HG02852 (cell line): ENCODE results near the gene LMF1.

ENCODE experiments used
- ATAC-seq: cut with Tn5 transposase; IDR thresholded peaks from one replicate; pipeline ENCODE4 v1.9.1; 2021; ENCODE audit warnings: mild to moderate bottlenecking, moderate library complexity; ENCODE audit not compliant: unreplicated experiment

Gene LMF1

GRCh38 chr16:1003391-1004347 is 32.9 kb upstream of the LMF1 start:
- ATAC-seq, result no peak

GRCh38 chr16:1002399-1003166 is 31.8 kb upstream of the LMF1 start:
- ATAC-seq, result no peak

GRCh38 chr16:1001096-1001495 is 30.3 kb upstream of the LMF1 start:
- ATAC-seq, result no peak

GRCh38 chr16:1000608-1001007 is 29.8 kb upstream of the LMF1 start:
- ATAC-seq, result no peak

- no peak for ATAC-seq
Observed at GRCh38 chr16:999677-1000076, 28.9 kb upstream of the LMF1 start.

GRCh38 chr16:998615-999014 is 27.8 kb upstream of the LMF1 start:
- ATAC-seq, result no peak

GRCh38 chr16:998211-998610 is 27.4 kb upstream of the LMF1 start:
- ATAC-seq, result no peak

- no peak for ATAC-seq
Observed at GRCh38 chr16:997440-998051, 26.8 kb upstream of the LMF1 start.

- ATAC-seq, result no peak
Observed at GRCh38 chr16:996681-997080, 25.9 kb upstream of the LMF1 start.

- ATAC-seq, result no peak
Observed at GRCh38 chr16:995783-996182, 25.0 kb upstream of the LMF1 start.

- ATAC-seq, result no peak
Observed at GRCh38 chr16:995087-995486, 24.3 kb upstream of the LMF1 start.

GRCh38 chr16:993731-994130 is 22.9 kb upstream of the LMF1 start:
- ATAC-seq, result no peak

GRCh38 chr16:991773-992172 is 21.0 kb upstream of the LMF1 start:
- no peak for ATAC-seq

GRCh38 chr16:991345-991744 is 20.6 kb upstream of the LMF1 start:
- ATAC-seq, result no peak

- no peak for ATAC-seq
Observed at GRCh38 chr16:990516-991291, 19.9 kb upstream of the LMF1 start.

GRCh38 chr16:989354-989814 is 18.6 kb upstream of the LMF1 start:
- no peak for ATAC-seq

GRCh38 chr16:988471-989353 is 17.9 kb upstream of the LMF1 start:
- ATAC-seq, result no peak

GRCh38 chr16:987906-988305 is 17.1 kb upstream of the LMF1 start:
- no peak for ATAC-seq

- no peak for ATAC-seq
Observed at GRCh38 chr16:986925-987582, 16.3 kb upstream of the LMF1 start.
